ENCODE results near the gene SHKBP1. TPM values are rescaled to one million over a fixed set of nuclear protein-coding genes. Genes with fewer than 3 reads are reported as not detected.

SHKBP1 gene
- total and polyA plus RNA-seq, 9 of the 15 experiments (the other 6 are each of a cell fraction or from before 2014, with no cell fraction given): 1.2 to 58.1 (median 22.3) TPM

DNA sequence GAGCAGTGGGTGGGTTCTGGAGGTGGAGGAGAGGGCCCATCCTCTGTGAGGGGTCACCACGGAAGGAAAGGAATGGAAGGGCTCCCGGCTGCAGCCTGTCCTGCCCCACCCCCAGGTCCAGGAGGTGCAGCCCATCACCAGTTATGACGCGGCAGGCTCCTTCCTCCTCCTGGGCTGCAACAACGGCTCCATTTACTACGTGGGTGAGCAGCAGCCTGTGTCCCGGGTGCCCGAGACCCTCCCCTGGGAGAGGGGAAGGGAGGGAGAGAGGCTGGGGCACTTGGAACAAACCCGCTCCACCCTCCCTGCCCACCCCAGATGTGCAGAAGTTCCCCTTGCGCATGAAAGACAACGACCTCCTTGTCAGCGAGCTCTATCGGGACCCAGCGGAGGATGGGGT is 6.6 kb downstream of the SHKBP1 start:
- POLR2A ChIA-PET: no interaction called here
- TF ChIP-seq SNIP1 (IDR thresholded peaks at IDR 0.05; ENCODE audit: low read depth) (no peak), MYNN (IDR thresholded peaks at IDR 0.05) (no peak), MYNN (CRISPR knock-in tag; IDR thresholded peaks at IDR 0.05) (no peak), E2F4 (CRISPR knock-in tag; IDR thresholded peaks at IDR 0.05; ENCODE audit: low read depth) (no peak), MBD1 (CRISPR knock-in tag; IDR thresholded peaks at IDR 0.05) (no peak), MCM7 (IDR thresholded peaks at IDR 0.05) (no peak), RBFOX2 (IDR thresholded peaks at IDR 0.05; ENCODE audit: low read depth, low read length) (peak; percentile 43; the same call in 1 of the 2 replicates), POLR2G (IDR thresholded peaks at IDR 0.05; ENCODE audit: low read depth, low read length) (peak; percentile 33), TRIM28 (IDR thresholded peaks at IDR 0.05) (no peak), ZNF778 (CRISPR knock-in tag; IDR thresholded peaks at IDR 0.05) (no peak)
- TF ChIP-seq, protein P1, sequence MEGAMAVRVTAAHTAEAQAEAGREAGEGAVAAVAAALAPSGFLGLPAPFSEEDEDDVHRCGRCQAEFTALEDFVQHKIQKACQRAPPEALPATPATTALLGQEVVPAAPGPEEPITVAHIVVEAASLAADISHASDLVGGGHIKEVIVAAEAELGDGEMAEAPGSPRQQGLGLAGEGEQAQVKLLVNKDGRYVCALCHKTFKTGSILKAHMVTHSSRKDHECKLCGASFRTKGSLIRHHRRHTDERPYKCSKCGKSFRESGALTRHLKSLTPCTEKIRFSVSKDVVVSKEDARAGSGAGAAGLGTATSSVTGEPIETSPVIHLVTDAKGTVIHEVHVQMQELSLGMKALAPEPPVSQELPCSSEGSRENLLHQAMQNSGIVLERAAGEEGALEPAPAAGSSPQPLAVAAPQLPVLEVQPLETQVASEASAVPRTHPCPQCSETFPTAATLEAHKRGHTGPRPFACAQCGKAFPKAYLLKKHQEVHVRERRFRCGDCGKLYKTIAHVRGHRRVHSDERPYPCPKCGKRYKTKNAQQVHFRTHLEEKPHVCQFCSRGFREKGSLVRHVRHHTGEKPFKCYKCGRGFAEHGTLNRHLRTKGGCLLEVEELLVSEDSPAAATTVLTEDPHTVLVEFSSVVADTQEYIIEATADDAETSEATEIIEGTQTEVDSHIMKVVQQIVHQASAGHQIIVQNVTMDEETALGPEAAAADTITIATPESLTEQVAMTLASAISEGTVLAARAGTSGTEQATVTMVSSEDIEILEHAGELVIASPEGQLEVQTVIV (CRISPR knock-in tag; IDR thresholded peaks at IDR 0.05; ENCODE audit: borderline replicate concordance): no peak
- FAIRE-seq: no peak

More for the DNA sequence above, 6.6 kb downstream of the SHKBP1 start:
- Histone ChIP-seq H3K27me3 (ENCODE audit: control insufficient read depth in 2 of 2, insufficient read depth in 2 of 2, low read length in 2 of 2) (no peaks in the 10 kb centered on the region), H2AFZ (ENCODE audit: low read depth, low read length) (no peak overlapping the region), H3K4me3 (no peak overlapping the region), H3K9me3 (replicated peaks; ENCODE audit: control insufficient read depth, insufficient read depth, low read depth, low read length) (no peaks in the 10 kb centered on the region), H3K79me2 (ENCODE audit: control insufficient read depth, insufficient read depth, low read length) (no peaks in the 10 kb centered on the region), H4K20me1 (replicated peaks; ENCODE audit: control insufficient read depth, insufficient read depth, low read length) (no peaks in the 10 kb centered on the region), H3K9me1 (ENCODE audit: control insufficient read depth, insufficient read depth, low read length) (no peaks in the 10 kb centered on the region), H3K9ac (ENCODE audit: insufficient read depth in 1 of 2, low read depth in 2 of 2, low read length in 2 of 2) (peak overlapping the region in 1 of 2 experiments; percentile 39; a peak in 1 of 4 replicates), H3K4me1 (replicated peaks in 1 of 2; ENCODE audit: control insufficient read depth in 2 of 2, insufficient read depth in 2 of 2, low read length in 2 of 2) (peaks cover 7 to 24% of the 10 kb centered on the region in 2 experiments; a peak in 4 of 5 replicates), H3K36me3 (ENCODE audit: control insufficient read depth, insufficient read depth, low read length) (peaks cover 27% of the 10 kb centered on the region; the same call in 1 of the 3 replicates), H3K27ac (ENCODE audit: extremely low read depth, low read depth, low read length) (no peak overlapping the region), H3K4me2 (ENCODE audit: insufficient read depth, low read length) (no peak overlapping the region)
- BruUV-seq (replicated peaks): no TSS peak
- in situ Hi-C loops (cut with MboI): no loop called here
- ATAC-seq (no peak), DNase-seq (ENCODE audit: extremely low read depth in 1 of 4, low spot score in 3 of 4) (no peak)
- intact Hi-C loops (cut with micrococcal nuclease): no loop called here
- 78% methylated on average over 8 of the region's 14 CpGs for WGBS (ENCODE audit: insufficient coverage, low coverage, missing lambda C conversion rate)
- CTCF ChIA-PET (ENCODE audit: low intra/inter-chr PET ratio): no interaction called here

Data from K562 (cell line).